Suprapubic skin (tissue), 4 donors: ENCODE measurements around the gene ANKRD63. TPM values are rescaled to one million over a fixed set of nuclear protein-coding genes. Genes with fewer than 3 reads are reported as not detected.

Source experiments
- DNase-seq, 2 donors: peaks; one replicate each; pipeline ENCODE4 v3.0.0-alpha.2; 2019; ENCODE audit warnings: low spot score in 2 of 2
- H3K27ac ChIP-seq: fragments of 200-600 bp; sonication (generic); one replicate; pipeline ENCODE4 v1.5.1; 2019
- H3K27me3 ChIP-seq: fragments of 200-600 bp; sonication (generic); one replicate; pipeline ENCODE4 v1.5.1; 2019
- H3K36me3 ChIP-seq: fragments of 200-600 bp; sonication (generic); one replicate; pipeline ENCODE4 v1.5.1; 2019
- H3K4me1 ChIP-seq: fragments of 200-600 bp; sonication (generic); one replicate; pipeline ENCODE4 v1.5.1; 2019
- H3K4me3 ChIP-seq: fragments of 200-600 bp; sonication (generic); one replicate; pipeline ENCODE4 v1.5.1; 2019; ENCODE audit warnings: mild to moderate bottlenecking
- H3K9me3 ChIP-seq: fragments of 200-600 bp; sonication (generic); one replicate; pipeline ENCODE4 v1.5.1; 2019
- CTCF ChIP-seq, 2 donors: fragments of 200-600 bp in 1 of 2; fragments of 450-650 bp in 1 of 2; sonication (generic) in 1 of 2; IDR thresholded peaks; one replicate each; pipeline ENCODE4 v1.5.1; 2016 to 2019; ENCODE audit warnings: antibody characterized with exemption in 2 of 2, mild to moderate bottlenecking in 1 of 2, moderate library complexity in 1 of 2
- EP300 ChIP-seq: sonication (generic); formaldehyde crosslinking; IDR thresholded peaks from one replicate; pipeline ENCODE4 v1.6.1; 2017; ENCODE audit warnings: antibody characterized with exemption
- POLR2A ChIP-seq, 2 donors: fragments of 450-650 bp; IDR thresholded peaks; one replicate each; pipeline ENCODE4 v1.6.1; 2017; ENCODE audit warnings: antibody characterized with exemption in 2 of 2, mild to moderate bottlenecking in 2 of 2, moderate library complexity in 2 of 2
- POLR2AphosphoS5 ChIP-seq, 3 donors: sonication (generic); formaldehyde crosslinking; IDR thresholded peaks; one replicate each; pipeline ENCODE4 v1.6.1; 2017; ENCODE audit warnings: antibody characterized with exemption in 3 of 3
- WGBS: methylation state at CpG from one replicate; pipeline ENCODE4 v1.1.5; 2018; 5-methylcytosine and 5-hydroxymethylcytosine counted together
- total RNA-seq, 4 donors: library from RNA; depleted of rRNA; stranded (reverse); fragments of >200 nt; gene quantifications; one replicate each; pipeline ENCODE4 v1.1.0, GENCODE V29; 2016

Gene ANKRD63
- total RNA-seq, 4 donors from 2014 or later, result not detected

GRCh38 chr15:40314723-40315276 lies 31.9 kb upstream of the ANKRD63 start:
- Histone ChIP-seq H3K36me3 (no peaks in the 10 kb centered on the region), H3K4me3 (no peak overlapping the region), H3K9me3 (no peaks in the 10 kb centered on the region), H3K4me1 (peaks cover 11% of the 10 kb centered on the region), H3K27ac (no peak overlapping the region), H3K27me3 (peaks cover 8% of the 10 kb centered on the region)
- TF ChIP-seq EP300 (no peak), CTCF (IDR thresholded peaks at IDR 0.05) (no peak), POLR2AphosphoS5 (IDR thresholded peaks at IDR 0.05) (no peak)
- no peak for DNase-seq
- 65% methylated on average over 4 of the region's 4 CpGs for WGBS

- peaks cover 11% of the 10 kb centered on the region for H3K27me3 ChIP-seq
- WGBS, result 35% methylated on average over 10 of the region's 10 CpGs
- TF ChIP-seq POLR2A (IDR thresholded peaks at IDR 0.05) (no peak), POLR2AphosphoS5 (IDR thresholded peaks at IDR 0.05) (no peak), EP300 (no peak), CTCF (IDR thresholded peaks at IDR 0.05) (no peak)
- peaks cover 11% of the 10 kb centered on the region for H3K4me1 ChIP-seq
- no peak overlapping the region for H3K27ac ChIP-seq
- H3K9me3 ChIP-seq, result no peaks in the 10 kb centered on the region
- no peak for DNase-seq
- no peaks in the 10 kb centered on the region for H3K36me3 ChIP-seq
- no peak overlapping the region for H3K4me3 ChIP-seq
Observed at GRCh38 chr15:40313531-40314398, 30.9 kb upstream of the ANKRD63 start.

GRCh38 chr15:40312370-40313158 lies 29.7 kb upstream of the ANKRD63 start:
- Histone ChIP-seq H3K36me3 (no peaks in the 10 kb centered on the region), H3K27me3 (peaks cover 13% of the 10 kb centered on the region), H3K27ac (no peak overlapping the region), H3K9me3 (no peaks in the 10 kb centered on the region), H3K4me3 (no peak overlapping the region), H3K4me1 (peaks cover 11% of the 10 kb centered on the region)
- 88% methylated on average over 10 of the region's 10 CpGs for WGBS
- no peak for DNase-seq
- TF ChIP-seq POLR2A (IDR thresholded peaks at IDR 0.05), result no peak
- TF ChIP-seq EP300, result no peak
- no peak for TF ChIP-seq POLR2AphosphoS5 (IDR thresholded peaks at IDR 0.05)
- TF ChIP-seq CTCF (IDR thresholded peaks at IDR 0.05), result no peak

- WGBS, result 62% methylated on average over 3 of the region's 3 CpGs
Observed at GRCh38 chr15:40310993-40311392, 28.1 kb upstream of the ANKRD63 start.

More at GRCh38 chr15:40310993-40311392, 28.1 kb upstream of the ANKRD63 start:
- Histone ChIP-seq H3K27me3 (peaks cover 13% of the 10 kb centered on the region), H3K27ac (no peak overlapping the region), H3K36me3 (no peaks in the 10 kb centered on the region), H3K4me3 (no peak overlapping the region), H3K4me1 (peaks cover 11% of the 10 kb centered on the region), H3K9me3 (no peaks in the 10 kb centered on the region)
- TF ChIP-seq POLR2AphosphoS5 (IDR thresholded peaks at IDR 0.05) (no peak), CTCF (IDR thresholded peaks at IDR 0.05) (no peak), POLR2A (IDR thresholded peaks at IDR 0.05) (no peak), EP300 (no peak)
- no peak for DNase-seq
